Activated CD4-positive, CD25-positive, alpha-beta regulatory T cell treated with anti-CD3 and anti-CD28 coated beads, Interleukin-2, amount 50 U/mL, for 24 hours (primary cell): ENCODE measurements around the gene MSRB1.

ENCODE experiments used
- ATAC-seq, 2 donors: fragments of 150-1000 bp; cut with Tn5 transposase; one replicate each; pipeline ENCODE4 v1.10.0; 2021; ENCODE audit warnings: mild to moderate bottlenecking in 1 of 2, moderate library complexity in 1 of 2

Gene MSRB1

DNA sequence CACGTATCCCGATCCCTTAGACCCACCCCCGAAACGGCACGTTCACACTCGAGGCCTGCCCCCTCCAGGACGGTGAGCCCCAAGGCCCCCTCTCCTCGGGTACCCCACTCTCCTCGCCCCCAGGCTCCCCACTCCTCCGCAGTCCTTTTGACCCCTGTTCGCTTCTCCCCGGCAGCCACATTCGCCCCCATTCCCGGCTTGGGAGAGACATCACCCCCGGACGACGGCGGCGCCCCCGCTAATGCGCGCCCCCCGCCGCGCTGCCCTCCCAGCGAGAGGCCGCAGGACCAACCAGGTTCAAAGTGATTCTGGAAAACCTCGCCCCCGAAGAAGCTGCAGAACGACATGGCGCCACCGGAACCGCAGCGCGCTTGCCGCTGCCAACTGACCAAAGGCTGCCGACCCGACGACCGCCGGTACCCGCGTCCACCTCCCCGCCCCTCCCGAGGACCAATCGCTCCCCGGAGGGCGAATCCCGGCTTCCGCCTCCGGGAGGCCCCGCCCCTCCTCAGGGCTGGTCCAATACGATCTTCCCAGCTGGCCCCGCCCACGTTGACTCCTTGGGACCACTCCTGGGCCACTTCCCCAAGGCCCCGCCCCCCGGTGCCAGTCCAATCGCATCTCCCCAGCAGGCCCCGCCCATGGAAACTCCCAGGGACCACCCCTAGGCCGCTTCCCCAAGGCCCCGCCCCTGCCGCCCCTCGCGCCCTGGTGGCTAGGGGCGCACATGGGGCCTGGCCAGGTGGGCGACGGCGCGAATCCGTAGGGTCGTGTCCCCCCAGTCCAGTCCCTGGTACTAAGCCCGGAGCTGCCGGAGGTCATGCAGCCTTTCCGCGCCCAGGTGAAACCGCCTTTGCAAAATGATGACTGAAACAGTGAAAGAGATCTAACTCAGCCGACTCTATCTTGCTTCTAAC is at the start of gene MSRB1:
Gene MSRB1 (minus strand): TSS at position 390 of the 917 bp plus-strand sequence. CDS start 43 bp downstream, at position 347.
- ATAC-seq = peak; percentile 93 to 97

- ATAC-seq = peak; percentile 64 to 69
These were observed 49.1 kb upstream of the MSRB1 start for GRCh38 chr16:1991948-1992703.

DNA sequence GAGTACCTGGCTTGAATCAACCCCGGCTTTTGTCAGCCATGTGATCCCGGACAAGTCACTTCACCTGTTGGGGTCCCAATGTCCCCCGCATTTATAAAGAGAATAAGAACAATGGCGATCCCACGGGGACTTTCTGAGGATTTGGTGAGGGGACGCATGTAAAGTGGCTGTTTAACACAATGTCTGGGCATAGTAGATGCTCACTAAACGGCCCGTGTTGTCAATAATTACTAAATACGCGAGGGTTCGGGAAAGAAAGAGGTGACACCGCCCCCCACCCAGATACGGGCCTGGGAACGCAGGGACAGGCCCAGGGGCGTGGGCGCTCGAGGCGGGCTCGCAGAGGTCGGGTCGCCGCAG is 48.6 kb upstream of the MSRB1 start:
- no peak for ATAC-seq

DNA sequence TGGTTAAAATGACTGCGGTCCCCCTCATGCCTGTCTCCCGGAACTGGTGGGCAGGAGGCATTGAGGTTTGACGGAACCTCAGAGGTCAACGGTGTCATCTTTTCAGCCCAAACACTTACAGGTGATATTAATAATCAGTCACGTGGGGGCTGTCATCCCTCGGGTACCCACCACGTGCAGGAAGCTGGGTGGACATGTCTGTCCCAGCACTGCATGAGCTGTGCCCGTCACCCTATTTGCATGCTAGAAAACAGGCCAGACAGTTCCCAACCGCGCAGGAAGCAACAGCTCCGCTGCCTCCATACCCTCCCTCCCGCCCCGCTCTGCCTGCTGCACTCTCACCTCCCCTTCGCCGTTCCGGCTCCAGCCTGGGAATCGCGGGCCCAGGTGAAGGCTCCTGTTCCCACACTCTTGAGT is 48.1 kb upstream of the MSRB1 start:
- peak; percentile 26 to 31 for ATAC-seq

DNA sequence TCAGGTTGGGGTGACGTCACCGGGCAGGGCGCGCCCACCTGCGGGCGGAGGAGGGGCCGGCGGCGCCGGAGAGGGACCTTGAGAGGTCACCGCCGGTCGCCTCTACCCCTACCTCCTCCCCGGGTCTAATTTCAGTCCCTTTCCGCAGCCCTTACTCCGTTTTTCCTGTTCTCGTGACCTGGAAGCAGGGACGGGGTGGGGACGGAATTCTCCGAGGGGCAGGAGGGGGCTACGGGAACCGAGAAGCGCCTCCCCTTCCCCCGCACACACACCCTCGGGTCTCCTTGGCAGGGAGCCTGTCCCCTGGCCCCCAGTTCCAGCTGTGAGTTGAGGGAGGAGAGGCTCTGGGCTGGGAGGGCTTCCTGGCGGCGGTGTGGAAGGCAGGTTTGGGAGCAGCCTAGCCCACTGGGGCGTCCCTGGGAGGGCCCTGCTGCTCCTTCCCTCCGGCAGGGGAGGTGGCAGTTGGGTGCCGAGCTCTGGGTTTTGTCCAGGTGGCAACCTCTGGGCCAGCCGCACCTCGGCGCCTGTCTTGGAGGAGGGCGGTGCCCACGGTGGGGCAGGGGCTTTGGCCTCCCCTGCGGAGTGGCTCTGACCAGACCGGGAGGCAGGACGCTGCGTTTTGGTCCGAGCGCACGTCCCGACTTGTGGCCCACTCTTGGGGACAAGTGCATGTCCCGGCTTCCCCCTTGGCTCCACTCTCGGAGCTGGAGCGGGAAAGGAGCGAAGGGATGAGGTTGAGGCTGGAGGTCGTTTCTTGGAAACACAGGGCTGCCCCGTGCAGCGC is 47.5 kb upstream of the MSRB1 start:
- ATAC-seq = no peak

GRCh38 chr16:1990101-1990350 is 47.0 kb upstream of the MSRB1 start:
- no peak for ATAC-seq

DNA sequence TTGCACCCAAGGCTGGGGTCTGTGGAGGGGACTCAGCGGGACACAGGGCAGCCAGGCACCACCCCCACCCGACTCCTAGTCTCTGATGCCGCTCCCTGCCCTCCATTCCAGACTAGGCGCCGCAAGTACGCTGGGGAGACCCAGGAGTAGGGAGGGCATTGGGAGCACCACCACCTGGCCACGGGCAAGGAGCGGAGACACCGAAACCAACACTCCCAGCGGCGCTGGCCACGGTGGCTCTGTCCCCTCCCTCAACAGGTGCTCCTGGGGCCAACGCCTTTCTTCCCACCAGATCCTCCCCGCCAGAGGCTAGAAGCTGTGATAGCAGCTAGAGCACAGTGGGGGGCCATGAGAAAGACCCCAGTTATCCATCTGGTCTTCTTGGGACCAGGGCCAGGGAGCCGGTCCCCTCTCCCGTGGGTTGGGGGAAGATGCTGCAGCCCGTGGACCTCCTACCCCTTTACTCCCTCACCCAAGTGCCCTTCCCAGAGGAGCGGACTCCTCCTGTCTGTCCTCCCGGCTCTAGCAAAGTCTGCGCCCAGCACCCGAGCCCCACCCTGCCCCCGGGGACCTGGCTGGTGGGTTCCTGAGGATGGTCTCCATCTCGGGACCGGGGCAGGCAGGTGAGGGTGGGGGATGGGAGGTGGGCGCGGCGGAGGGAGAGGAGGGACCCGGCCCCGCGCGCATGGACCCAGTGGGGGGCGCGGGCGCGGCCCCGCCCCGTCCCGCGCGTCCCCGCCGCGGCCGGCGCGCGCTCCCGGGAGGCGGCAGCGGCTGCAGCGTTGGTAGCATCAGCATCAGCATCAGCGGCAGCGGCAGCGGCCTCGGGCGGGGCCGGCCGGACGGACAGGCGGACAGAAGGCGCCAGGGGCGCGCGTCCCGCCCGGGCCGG is 46.5 kb upstream of the MSRB1 start, which contains the start of gene SYNGR3:
Gene SYNGR3 (plus strand): TSS at position 762 of the 892 bp plus-strand sequence. CDS start 133 bp downstream, outside the sequence.
- no peak for ATAC-seq

GRCh38 chr16:1987198-1987597 is 44.2 kb upstream of the MSRB1 start:
- ATAC-seq = no peak

GRCh38 chr16:1985466-1986150 is 42.6 kb upstream of the MSRB1 start:
- no peak for ATAC-seq

GRCh38 chr16:1984347-1985225 is 41.6 kb upstream of the MSRB1 start:
- peak; percentile 14 to 16 for ATAC-seq

GRCh38 chr16:1983544-1984346 is 40.7 kb upstream of the MSRB1 start, which contains the start of gene GFER:
TSS of gene GFER (plus strand) at chr16:1984193. CDS start at chr16:1984219, 26 bp downstream.
- ATAC-seq = peak; percentile 75 to 79

GRCh38 chr16:1982991-1983543 is 40.1 kb upstream of the MSRB1 start:
- ATAC-seq = no peak

DNA sequence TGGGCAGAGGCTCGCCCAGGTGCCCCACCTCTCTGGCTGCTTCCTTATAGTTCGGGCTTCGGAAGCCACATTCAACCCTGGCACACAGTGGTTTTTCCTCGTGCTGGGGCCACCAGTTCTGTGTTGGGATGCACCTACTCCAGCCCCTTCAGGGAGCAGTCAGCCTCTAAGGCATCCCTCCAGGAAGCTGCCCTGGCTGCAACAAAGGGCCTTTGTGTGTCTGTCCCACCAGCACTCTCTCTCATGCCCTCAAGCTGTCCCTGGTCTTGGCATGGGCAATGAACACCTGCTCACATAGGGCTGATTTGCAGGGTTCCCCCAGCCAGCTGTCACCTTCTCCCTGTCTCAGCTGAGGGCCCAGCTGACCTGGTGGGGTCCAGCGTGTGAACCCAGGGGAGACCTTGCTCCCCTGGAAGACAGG is 39.0 kb upstream of the MSRB1 start:
- no peak for ATAC-seq

- no peak for ATAC-seq
These were observed 38.4 kb upstream of the MSRB1 start, which contains the start of gene NOXO1 for GRCh38 chr16:1981398-1981836. TSS of gene NOXO1 (minus strand) at chr16:1981469. CDS start at chr16:1981179, 290 bp downstream.

DNA sequence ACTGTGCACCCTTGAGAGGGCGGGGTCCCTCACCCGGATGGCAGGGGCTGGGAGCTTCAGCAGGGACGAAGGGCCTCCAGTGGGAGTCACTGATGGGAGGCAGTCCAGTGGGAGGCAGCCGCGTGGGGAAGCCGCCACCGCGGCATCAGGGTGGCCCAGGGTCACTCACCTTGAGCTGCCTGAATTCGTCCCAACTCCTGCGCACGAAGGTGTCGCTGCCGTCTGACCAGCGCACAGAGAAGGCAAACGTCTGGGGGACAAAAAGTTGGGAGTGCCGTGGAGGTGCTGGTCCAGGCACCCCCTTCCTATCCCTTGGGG is 37.7 kb upstream of the MSRB1 start:
- no peak for ATAC-seq

- no peak for ATAC-seq
These were observed 37.2 kb upstream of the MSRB1 start for GRCh38 chr16:1980030-1980769.

DNA sequence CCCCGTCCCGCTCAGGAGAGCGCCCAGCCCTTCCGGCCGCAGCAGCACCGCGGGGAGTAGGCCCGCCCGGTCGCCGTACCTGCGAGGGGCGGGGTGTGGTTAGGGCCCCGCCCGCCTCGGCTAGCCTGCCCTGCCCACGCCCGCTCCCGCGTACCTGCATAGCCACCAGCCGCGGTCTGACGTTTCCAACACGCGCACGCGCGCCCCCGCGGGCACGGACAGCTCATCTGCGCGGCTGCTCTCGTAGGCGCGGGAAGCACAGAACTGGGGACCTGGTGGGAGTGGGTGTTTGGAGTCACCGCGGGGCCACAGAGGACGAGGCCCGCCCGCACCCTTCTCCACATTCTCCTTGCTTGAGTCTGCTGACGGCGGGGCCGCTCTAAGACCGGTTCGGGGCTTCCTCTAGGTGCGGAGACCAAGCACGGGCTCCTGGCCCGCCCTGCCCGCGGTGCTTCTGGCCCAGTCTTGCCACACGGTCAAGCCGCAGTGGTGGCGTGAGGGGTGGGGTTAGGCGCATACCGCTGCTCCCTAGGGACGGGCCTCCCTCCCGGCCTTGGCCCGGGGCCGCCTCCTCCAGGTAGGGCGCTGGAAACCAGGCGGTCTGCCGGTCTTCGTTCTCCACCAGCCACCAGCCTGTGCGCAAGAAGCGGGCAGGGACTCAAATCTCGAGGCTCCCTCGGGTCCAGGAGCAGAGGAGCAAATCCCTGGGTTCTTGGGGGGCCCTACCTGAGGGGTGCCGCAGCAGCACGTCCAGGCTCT is 36.5 kb upstream of the MSRB1 start:
- no peak for ATAC-seq
